ENCODE data around the gene MYH14. TPM values are rescaled to one million over a fixed set of nuclear protein-coding genes. Genes with fewer than 3 reads are reported as not detected.

The MYH14 gene
- polyA plus RNA-seq, 3 donors: not detected

DNA sequence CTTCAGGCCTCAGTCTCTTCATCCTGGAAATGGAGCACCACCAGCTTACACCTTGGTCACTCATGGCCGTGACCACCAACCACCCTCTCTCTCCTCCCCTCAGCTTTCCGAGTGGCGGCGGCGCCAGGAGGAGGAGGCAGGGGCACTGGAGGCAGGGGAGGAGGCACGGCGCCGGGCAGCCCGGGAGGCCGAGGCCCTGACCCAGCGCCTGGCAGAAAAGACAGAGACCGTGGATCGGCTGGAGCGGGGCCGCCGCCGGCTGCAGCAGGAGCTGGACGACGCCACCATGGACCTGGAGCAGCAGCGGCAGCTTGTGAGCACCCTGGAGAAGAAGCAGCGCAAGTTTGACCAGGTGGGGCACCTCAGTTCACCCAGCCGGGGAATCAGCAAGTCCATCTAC, 78.1 kb downstream of the MYH14 start:
- H3K27me3 Mint-ChIP-seq (ENCODE audit: low read depth in 3 of 3): peaks cover 2 to 12% (median 10%) of the 10 kb centered on the region in 3 donors
- 93% methylated on average over 17 of the region's 22 CpGs for WGBS (ENCODE audit: insufficient coverage)

DNA sequence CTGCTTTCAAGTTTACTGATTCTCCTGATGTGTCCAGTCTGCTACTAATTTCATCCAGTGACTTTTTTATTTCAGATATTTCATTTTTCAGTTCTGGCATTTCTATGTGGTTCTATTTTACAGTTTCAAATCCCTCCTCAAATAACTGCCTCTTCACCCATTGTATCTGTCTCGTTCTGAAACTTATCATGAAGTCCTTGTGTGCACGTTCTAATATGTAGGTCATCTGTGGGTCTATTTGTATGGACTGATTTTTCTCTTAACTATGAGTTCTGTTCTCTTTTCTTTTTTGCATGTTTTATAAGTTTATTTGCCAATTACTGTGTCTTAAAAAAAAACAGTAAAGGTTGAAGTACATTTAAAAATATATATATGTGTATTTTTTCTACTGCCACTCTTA, 82.4 kb downstream of the MYH14 start:
- Histone ChIP-seq H3K9me3 (replicated peaks in 1 of 2; ENCODE audit: control insufficient read depth in 1 of 2, insufficient read depth in 1 of 2, low read length in 2 of 2) (peaks cover 5 to 27% of the 10 kb centered on the region in 2 donors), H3K79me2 (ENCODE audit: insufficient read depth, low read length) (no peaks in the 10 kb centered on the region), H3K4me2 (replicated peaks; ENCODE audit: extremely low read depth, low read length, poor library complexity, severe bottlenecking) (no peak overlapping the region), H4K20me1 (ENCODE audit: insufficient read depth, low read length) (no peaks in the 10 kb centered on the region), H3K9ac (ENCODE audit: insufficient read depth, low read length, poor library complexity, severe bottlenecking) (no peak overlapping the region), H3K4me1 (ENCODE audit: control insufficient read depth in 1 of 2, insufficient read depth in 2 of 2, low read length in 2 of 2) (no peaks in the 10 kb centered on the region), H2AFZ (ENCODE audit: insufficient read depth, low read depth, low read length, poor library complexity, severe bottlenecking) (no peak overlapping the region), H3K27ac (ENCODE audit: low read depth in 1 of 2, low read length in 2 of 2) (no peak overlapping the region), H3K4me3 (replicated peaks in 1 of 3; ENCODE audit: low read depth in 2 of 3, low read length in 3 of 3) (no peak overlapping the region), H3K27me3 (ENCODE audit: control insufficient read depth in 2 of 2, insufficient read depth in 2 of 2, low read length in 2 of 2) (peaks cover 0 to 2% of the 10 kb centered on the region in 2 donors), H3K36me3 (replicated peaks in 1 of 2; ENCODE audit: control insufficient read depth in 1 of 2, insufficient read depth in 2 of 2, low read length in 2 of 2) (no peaks in the 10 kb centered on the region)
- DNase-seq: no peak
- no peak overlapping the region for H3K4me3 Mint-ChIP-seq
- peaks cover 7 to 16% (median 10%) of the 10 kb centered on the region in 3 donors for H3K27me3 Mint-ChIP-seq (ENCODE audit: low read depth in 3 of 3)
- WGBS (ENCODE audit: insufficient coverage): no CpG with 5 or more reads among the region's 2 CpGs
- TF ChIP-seq, protein P1, sequence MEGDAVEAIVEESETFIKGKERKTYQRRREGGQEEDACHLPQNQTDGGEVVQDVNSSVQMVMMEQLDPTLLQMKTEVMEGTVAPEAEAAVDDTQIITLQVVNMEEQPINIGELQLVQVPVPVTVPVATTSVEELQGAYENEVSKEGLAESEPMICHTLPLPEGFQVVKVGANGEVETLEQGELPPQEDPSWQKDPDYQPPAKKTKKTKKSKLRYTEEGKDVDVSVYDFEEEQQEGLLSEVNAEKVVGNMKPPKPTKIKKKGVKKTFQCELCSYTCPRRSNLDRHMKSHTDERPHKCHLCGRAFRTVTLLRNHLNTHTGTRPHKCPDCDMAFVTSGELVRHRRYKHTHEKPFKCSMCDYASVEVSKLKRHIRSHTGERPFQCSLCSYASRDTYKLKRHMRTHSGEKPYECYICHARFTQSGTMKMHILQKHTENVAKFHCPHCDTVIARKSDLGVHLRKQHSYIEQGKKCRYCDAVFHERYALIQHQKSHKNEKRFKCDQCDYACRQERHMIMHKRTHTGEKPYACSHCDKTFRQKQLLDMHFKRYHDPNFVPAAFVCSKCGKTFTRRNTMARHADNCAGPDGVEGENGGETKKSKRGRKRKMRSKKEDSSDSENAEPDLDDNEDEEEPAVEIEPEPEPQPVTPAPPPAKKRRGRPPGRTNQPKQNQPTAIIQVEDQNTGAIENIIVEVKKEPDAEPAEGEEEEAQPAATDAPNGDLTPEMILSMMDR (IDR thresholded peaks at IDR 0.05): no peak
- no peaks in the 10 kb centered on the region for H3K36me3 Mint-ChIP-seq
- peaks cover 15 to 36% (median 25%) of the 10 kb centered on the region in 7 donors for H3K9me3 Mint-ChIP-seq
- intact Hi-C loops (cut with micrococcal nuclease): no loop called here
- H3K4me1 Mint-ChIP-seq: no peaks in the 10 kb centered on the region
- no peak overlapping the region for H3K27ac Mint-ChIP-seq

More for the DNA sequence above, 78.1 kb downstream of the MYH14 start:
- Histone ChIP-seq H3K79me2 (ENCODE audit: insufficient read depth, low read length) (no peaks in the 10 kb centered on the region), H3K9ac (ENCODE audit: insufficient read depth, low read length, poor library complexity, severe bottlenecking) (no peak overlapping the region), H3K4me3 (replicated peaks in 1 of 3; ENCODE audit: low read depth in 2 of 3, low read length in 3 of 3) (no peak overlapping the region), H4K20me1 (ENCODE audit: insufficient read depth, low read length) (no peaks in the 10 kb centered on the region), H3K4me1 (ENCODE audit: control insufficient read depth in 1 of 2, insufficient read depth in 2 of 2, low read length in 2 of 2) (no peaks in the 10 kb centered on the region), H3K9me3 (replicated peaks in 1 of 2; ENCODE audit: control insufficient read depth in 1 of 2, insufficient read depth in 1 of 2, low read length in 2 of 2) (peaks cover 4% of the 10 kb centered on the region in 2 donors), H3K36me3 (replicated peaks in 1 of 2; ENCODE audit: control insufficient read depth in 1 of 2, insufficient read depth in 2 of 2, low read length in 2 of 2) (no peaks in the 10 kb centered on the region), H2AFZ (ENCODE audit: insufficient read depth, low read depth, low read length, poor library complexity, severe bottlenecking) (no peak overlapping the region), H3K27ac (ENCODE audit: low read depth in 1 of 2, low read length in 2 of 2) (no peak overlapping the region), H3K27me3 (ENCODE audit: control insufficient read depth in 2 of 2, insufficient read depth in 2 of 2, low read length in 2 of 2) (no peaks in the 10 kb centered on the region), H3K4me2 (replicated peaks; ENCODE audit: extremely low read depth, low read length, poor library complexity, severe bottlenecking) (no peak overlapping the region)
- intact Hi-C loops (cut with micrococcal nuclease): no loop called here
- Mint-ChIP-seq H3K9me3 (peaks cover 8 to 14% (median 10%) of the 10 kb centered on the region in 7 donors), H3K4me3 (no peak overlapping the region), H3K27ac (no peak overlapping the region), H3K36me3 (no peaks in the 10 kb centered on the region), H3K4me1 (no peaks in the 10 kb centered on the region)
- DNase-seq: no peak
- TF ChIP-seq, protein P1 (IDR thresholded peaks at IDR 0.05): no peak

Measured in CD14-positive monocyte (primary cell).